CD4-positive, alpha-beta T cell treated with Interleukin-6 at 100 ng/mL for 8 hours (primary cell): ENCODE measurements around the gene G3BP1.
"Not testable (repeated sequence)": the region's sequence is repeated elsewhere in the genome, so short reads cannot be mapped to it uniquely, and the experiment has no call there.

Source experiments
- DNase-seq: peaks from one replicate; pipeline ENCODE4 v3.0.0-alpha.2; 2020; ENCODE audit warnings: mixed read lengths, low spot score

G3BP1 gene

DNA sequence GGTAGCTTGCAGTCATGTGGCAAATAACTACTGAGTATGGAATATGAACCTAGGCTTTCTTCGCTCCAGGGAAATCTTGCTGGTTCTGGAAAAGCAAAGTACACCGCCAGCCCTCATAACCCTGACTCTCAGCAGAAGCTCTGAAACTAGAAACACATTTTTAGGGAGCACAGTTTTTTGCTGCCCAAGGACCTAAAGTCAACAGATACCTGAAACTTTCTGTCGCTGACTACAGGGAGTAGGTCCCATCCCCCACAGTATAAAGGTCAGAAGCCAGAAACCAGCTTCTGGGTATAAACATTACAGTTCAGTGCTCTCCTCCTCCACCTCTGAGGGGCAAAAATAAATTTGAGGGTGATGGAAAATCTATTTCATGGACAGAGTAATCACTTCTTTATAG, 16.4 kb upstream of the G3BP1 start:
- DNase-seq = no peak

DNA sequence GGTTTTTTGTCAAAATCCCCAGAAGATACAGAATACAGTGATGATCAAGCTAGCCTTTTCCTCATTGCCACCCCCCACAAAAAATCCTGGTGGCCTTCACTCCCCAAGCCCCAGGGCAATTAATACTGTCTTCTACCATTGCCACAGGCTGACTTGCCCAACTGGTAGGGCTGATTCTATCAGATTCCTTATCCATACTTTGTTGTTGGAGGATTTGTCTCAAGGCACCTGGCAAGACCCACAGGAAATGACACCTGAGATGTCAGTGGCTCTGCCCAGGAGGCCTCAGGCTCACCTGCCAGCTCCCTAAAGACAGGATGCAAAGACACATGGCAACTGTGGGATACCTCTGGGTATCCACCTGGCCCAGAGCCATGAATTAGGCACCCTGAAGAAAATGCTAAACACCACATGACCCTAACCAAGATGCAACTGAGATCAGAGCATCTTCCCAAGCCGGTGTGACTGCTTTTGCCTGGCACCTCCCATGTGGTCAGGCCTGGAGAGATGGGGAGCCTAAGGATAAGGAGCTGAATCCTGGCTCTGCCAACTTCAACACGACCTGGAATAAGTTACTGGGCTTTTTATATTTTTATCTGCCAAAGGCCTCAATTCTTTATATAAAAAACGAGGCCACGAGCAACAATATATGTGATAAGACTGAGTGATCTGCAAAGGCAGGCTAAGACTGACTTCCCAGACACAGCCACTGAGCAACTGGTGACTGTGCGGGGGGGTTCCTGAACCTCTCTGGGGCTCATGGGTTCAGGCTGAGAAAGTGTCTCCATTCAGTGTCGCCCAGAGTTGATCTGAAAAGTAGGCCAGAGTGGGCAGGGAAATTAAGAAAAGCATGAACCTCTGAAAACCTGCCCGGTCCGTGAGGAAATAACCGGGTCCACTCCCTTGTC, 14.3 kb upstream of the G3BP1 start:
- DNase-seq = no peak

DNA sequence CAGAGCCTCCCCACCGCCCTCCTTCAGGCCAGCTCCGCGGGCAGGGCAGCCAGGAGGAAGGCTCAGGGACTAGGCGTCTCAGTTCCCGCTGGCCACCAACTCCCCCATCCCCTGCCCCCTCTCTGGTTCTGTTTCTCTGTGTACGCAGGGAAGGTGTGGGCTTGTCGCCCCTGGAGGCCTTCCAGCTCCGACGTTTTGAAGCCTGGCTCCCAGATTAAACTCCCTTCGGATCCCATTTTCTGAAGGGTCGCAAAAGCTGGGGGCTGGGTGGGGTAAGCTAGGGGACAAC, 13.7 kb upstream of the G3BP1 start:
- DNase-seq = no peak

DNA sequence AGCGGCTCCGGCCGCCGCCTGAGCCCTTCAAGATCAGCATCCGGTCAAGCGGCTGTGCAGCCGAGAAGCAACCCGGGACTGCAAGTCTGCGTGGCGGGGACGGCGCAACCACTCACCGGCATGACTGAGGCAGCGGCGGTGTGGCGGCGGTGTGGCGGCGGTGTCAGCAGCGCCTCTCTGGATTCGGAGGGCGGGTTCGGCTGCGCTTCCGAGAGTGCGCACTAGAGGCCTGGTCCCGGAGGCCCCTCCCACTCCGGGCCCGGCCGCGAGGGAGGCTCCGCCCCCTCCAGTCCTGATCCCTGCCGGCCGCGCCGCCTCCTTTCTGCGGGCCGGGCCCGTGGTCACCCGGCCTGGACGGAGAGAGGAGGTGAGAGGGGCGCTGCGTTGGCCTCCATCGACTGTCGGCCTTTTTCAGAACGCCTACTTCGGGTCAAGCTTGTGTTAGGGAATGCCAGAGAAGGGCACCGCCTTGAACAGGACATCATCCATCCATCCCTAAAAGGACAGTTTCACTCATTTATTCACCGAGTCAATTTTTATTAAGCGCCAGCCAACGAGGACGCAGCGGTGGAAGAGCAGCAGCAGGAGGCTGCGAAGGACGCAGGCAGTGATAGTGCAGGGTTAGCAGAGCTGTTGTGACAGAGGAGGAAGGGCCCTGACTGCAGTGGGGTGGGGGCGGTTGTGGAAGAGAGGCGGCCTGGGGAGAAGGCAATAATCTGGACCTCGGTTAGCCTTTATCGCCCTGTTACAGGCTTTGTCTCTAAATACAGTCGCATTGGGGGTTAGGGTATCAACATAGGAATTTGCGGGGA, 13.1 kb upstream of the G3BP1 start, which contains the start of gene ATOX1:
Gene ATOX1, minus strand, starts transcription at position 202 of the 812 bp plus-strand sequence. Its CDS starts 80 bp downstream, at position 122.
- peak; percentile 90 for DNase-seq

DNA sequence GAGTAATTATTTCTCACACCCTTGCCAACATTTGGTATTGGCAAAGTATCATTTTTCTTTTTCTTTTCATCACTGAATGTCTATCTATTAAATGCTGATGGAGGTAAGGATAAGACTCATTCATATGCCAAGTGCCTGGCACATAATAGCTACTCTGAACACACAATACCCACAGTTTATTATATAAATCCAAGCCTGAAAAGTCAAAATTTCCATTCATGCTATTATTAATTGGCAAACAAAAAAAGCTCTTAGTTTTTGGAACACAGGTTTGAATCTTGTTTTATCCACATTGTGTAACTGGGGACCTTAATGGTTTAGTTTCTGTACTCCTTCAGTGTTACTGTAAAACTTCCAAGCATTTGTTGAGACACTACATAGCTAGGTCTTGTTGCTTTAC, 7.0 kb upstream of the G3BP1 start:
- no peak for DNase-seq

DNA sequence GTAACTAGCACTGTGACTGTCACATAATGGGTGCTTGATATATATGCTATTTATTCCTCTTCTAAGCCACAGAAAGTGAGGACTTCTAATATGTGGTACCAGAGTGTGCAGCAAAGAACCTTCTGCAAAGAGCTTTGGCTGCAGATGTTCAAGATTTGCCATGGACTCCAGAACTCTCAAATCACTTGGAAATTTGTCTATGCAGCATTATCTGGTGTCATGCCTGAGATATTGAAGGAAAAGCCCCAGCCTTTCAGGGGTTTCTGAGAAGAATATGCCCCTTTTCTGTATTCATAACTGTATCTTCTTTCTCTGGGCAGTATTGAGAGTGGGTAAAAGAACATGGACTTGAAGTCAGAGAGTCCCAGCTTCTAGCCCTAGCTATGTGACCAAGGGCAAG, 4.8 kb upstream of the G3BP1 start:
- DNase-seq = no peak

DNA sequence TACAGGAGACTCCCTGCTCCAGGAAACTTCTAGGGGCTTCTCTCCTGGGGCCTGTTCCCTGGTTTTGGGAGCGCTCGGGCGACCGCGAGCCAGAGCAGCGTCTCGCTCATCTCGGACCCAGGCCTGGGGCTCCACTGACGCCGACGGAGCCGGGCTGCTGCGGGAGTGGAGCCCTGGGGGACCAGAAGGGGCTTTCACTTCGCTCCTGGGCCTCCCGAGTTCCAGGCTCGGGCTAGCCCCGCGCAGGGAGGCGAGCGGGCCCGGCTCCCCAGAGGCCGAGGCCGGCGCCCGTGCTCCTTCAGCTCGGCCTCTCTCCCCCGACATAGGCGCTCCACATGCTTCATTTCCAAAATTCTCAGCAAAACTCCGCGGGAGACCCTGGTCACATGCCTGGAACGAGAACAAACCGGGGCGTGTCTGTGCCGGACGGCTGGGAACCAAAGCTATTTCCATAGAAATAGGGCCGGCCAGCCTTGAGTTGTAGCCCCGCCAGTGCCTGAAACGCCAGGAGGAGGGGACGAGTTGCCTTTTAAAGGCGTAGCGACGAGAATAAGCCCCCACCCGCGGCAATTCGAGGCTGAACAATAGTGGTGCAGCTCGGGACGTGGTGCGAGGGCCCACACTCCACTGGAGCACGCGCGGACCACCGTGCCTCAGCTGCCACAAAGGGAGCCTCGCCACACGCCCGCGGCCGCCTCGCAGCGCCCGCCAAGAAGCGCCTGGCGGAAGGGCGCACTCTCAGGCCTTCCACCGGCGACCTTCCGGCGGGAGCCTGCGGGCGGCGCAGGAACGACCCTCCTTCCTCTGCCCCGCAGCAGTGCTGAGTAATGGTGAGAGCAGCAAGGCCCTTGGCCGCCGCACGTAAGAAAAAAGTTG, 1.1 kb upstream of the G3BP1 start:
- no peak for DNase-seq

DNA sequence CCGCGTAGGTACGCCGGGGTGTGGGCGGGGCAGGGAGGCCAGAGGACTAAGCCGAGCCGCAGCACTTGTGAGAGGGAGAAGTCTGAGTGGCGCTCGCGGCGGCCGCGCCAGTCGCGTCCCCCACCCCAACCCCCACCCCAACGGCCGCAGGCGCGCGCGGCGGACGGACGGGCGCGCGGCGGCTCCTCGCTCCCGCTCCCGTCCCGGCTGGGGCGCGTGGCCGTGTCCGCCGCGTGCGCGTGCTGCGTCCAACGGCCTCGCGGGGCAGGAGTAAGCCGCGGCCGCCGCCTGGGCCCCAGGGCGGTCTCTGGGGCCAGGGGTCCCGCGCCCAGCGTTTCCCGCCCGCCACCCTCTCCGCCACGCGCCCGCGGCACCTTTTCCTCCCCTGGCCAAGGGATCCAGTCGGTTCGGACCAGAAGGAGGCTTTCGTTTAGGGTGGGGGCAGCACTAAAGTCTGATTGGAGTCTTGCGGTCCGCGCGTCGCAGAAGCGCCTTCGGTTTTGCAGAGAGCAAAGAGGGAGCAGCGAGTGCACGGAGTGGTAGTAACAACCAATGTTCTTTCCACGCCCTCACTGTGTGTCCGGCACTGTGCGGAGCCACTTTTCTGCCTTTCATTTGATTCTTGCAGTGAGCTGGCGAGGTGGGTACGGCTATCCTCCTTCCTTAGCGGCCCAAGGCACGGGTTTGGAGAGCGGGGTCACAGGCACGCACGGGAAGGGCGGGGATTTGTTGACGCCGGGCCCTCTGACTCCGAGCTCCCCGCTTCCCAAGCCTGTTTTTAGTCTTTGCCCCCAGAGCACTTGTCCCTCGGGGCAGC, 483 bp downstream of the G3BP1 start:
- DNase-seq = peak; percentile 22

DNA sequence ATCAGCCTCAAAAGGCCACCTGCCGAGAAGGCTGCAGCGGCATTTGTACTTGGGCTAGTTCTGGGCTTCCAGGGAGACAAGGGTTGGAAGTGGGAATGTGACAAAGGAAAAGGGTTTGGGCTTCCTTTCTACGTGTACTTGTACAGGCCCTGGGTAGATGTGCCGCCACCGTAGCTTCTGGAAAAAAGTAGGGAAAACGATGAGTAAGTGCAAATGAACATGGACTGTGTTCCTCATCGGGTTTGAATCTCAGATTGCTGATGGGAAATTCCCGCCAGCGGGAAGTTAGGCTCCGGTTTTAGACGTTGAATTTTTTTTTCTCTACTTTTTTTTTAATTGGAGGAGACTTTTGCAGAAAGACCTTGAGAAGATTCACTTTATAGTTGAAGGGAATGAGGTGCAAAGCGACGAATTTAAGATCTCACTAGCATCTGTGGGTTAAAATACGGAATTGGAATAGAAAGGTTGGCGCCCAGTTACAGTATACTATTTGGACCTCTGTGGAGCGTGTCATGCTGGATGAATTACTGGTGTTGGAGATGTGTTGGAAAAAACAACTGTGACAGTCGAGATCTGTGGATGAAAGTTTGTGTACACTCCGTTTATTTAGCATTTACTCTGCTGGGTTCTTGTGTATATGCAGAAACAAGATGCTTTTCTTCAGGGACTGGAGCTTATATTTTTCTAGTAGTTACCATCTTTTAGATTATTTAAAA, 1.2 kb downstream of the G3BP1 start:
- no peak for DNase-seq

DNA sequence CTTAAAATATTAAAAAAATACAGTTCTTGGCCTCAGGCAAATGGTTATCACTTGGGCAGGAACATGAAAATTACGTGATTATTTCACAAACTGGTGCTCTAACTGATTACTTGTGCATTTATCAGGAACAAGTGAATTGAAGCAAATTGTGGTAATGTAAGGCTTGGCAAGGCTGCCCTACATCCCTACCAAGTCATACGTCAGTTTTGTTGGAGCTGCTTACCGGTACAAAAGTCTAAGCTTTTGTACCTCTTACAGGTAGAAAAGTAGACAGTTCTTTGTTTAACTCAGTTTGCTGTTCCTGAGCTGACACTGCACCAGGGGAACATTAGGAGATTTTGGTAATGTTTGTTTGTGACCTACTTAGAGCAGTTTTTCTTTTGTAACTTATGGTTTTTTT, 2.2 kb downstream of the G3BP1 start:
- DNase-seq = no peak

DNA sequence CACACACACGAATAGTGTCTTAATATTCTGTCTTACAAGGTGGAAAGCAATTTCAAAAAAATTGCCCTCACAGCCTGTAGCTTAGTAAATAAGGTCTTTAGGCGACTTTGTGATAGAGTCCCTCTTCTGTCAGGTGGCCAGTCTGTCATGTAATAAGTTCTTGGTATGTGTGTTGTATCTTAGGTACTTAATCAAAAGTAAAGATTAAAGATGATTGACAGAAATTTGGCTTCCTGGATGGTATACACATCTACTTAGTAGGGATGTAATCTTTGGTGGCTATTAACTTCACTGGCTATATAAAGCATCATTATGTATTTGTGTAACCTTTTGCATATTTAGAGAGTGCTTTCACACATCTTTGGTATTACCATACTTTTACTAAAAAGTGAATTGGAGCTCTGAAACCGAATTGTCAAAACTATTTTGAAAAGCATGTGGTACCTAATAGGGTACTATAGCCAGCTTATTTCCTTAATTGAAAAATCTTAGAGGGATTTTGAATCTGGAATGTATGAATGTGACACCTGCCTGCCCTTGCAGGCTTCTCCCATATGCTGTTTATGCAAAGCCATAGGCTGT, 3.4 kb downstream of the G3BP1 start:
- no peak for DNase-seq

DNA sequence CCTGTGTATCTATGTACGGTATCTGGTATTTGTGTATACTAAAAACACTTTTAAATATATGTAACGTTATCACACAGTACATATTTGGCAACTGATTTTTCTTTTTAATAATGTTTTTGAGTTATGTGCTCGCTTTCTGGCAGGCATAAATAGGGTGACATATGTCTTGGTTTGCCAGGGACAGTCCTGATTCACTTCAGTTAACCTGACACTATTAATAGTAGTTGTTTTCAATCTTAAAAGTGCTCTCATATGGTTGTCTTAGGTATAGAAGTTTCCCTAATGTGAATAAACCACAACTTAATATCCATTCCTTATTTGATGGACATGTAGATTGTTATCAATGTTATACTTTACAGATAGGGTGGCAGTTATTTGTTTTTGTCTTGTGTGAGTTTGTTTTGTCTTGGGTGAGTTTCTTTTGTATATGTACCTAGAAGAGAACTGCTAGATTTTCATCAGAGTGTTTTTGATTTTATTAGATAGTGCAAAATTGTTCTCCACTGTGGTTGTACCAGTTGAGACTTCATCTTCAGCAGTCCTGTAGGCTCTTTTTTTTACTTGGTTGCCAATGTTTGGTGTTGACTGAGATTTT, 7.9 kb downstream of the G3BP1 start:
- DNase-seq = no peak

DNA sequence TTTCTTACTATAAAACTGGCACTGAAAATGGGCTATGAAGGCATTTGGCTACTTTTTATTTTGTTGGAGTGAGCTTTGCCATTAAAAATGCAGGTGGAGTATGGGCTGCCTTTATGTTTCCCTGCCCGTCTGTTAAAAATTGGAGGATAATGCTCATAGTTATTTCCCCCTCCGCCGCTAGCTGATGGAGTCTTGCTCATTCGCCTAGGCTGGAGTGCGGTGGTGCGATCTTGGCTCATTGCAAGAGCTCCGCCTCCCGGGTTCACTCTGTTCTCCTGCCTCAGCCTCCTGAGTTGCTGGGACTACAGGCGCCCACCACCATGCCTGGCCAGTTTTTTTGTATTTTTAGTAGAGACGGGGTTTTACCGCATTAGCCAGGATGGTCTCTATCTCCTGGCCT, 8.6 kb downstream of the G3BP1 start:
- no peak for DNase-seq

DNA sequence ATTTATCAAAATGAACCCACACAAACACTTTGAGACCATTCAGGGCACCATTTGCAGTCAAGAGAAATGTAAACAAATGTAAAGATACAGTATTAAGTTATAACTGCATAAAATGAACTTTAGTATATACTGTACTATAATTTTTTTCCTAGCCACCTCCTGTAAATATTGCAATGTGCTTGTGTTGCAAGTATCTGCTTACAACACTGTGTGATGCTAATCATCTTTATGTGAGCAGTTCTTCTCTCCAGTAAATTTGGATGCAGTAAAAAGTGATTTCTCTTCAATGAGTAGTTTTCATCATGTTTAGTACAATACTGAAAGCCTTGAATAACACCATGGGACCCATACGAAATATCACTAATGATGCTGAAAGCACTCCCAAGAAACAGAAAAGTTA, 9.4 kb downstream of the G3BP1 start:
- DNase-seq = no peak

DNA sequence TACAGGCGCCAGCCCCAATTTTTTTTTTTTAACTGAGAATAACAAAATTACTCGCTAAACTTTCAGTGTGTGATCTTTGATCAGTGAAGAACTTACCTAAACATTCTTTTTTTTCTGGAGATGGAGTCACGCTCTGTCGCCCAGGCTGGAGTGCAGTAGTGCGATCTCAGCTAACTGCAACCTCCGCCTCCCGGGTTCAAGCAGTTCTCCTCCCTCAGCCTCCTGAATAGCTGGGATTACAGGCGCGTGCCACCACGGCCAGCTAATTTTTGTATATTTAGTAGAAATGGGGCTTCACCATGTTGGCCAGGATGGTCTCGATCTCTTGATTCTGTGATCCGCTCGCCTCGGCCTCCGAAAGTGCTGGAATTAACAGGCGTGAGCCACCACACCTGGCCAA, 11.9 kb downstream of the G3BP1 start:
- DNase-seq = not testable (repeated sequence)

DNA sequence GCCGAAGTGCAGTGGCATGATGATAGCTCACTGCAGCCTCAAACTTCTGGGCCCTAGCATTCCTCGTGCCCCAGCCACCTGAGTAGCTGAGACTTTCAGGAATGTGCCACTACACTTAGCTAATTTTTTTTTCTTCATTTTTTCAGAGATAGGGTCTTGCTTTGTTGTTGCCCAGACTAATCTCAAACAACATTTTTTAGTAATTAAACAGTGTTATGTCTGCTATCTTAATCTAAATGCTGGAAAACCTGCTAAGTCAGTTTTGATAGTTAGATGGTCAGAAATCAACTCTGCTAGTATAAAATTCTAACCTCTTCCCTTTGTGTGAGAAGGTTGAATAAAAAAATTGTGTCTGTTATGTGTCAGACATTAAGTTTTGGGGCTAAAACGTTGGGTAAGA, 12.4 kb downstream of the G3BP1 start:
- DNase-seq = no peak

DNA sequence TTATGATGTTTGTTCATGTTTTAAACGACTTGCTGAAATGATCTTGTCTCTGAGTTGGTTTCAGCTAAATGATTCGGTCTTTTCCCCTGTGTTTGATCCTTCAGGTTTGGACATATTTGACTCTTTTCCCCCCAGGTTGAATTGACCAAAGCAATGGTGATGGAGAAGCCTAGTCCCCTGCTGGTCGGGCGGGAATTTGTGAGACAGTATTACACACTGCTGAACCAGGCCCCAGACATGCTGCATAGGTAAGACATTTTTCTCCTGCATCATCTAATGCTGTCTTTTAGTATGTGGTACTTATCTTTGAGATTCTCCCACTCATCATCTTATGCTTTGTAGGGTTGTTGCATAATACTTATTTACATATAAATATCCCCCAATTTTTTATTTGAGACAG, 14.7 kb downstream of the G3BP1 start:
- no peak for DNase-seq

DNA sequence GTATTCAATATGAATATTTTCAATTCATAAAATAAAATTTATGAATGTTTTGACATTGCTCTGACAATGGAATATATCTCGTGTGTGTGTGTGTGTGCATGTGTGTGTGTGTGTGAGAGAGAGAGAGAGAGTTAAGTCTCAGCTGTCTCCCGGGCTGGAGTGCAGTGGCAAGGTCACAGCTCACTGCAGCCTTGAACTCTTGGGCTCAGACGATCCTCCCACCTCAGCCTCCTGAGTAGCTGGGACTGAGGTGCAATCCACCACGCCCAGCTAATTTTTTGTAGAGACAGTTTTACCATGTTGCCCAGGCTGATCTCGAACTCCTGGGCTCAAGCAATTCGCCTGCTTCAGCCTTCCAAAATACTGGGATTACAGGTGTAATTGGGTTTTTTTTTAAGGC, 16.1 kb downstream of the G3BP1 start:
- DNase-seq = no peak

DNA sequence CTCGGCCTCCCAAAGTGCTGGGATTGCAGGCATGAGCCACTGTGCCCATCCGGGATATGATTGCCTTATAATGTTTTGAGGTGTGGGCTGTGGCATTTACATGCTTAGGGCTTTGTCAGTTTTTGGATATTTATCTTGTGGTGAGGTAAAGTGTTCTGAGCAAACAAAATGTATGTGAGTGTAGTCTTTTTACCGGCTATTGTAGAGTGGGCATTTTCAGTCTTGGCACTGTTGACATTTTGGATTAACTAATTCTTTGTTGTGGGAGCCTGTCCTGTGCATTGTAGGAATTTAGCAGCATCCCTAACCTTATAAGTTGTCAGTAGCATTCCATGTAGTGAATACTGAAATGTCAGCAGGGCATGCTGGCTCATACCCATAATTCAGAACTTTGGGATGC, 21.6 kb downstream of the G3BP1 start:
- no peak for DNase-seq

DNA sequence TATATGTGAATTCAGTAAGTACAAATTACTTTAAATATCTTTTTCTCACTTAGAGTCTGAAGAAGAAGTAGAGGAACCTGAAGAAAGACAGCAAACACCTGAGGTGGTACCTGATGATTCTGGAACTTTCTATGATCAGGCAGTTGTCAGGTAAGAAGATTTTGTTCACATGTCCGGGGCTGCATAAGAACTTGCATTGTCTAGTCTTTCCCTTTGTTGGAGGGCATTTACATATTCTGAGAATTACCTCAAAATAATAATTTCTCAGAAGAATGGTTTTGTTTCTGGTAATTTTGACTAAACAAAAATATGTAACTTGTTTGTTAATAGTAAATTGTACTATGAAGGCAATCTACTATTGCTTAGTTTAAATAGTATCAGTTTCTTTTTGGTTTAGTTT, 23.7 kb downstream of the G3BP1 start:
- DNase-seq = no peak
